ENCODE data around the gene LYPD3.

- no peak for TF ChIP-seq POLR2A (IDR thresholded peaks at IDR 0.05; ENCODE audit: low read depth, low read length)
- TF ChIP-seq CTCF (IDR thresholded peaks at IDR 0.05; ENCODE audit: extremely low read depth in 1 of 2, insufficient read depth in 1 of 2, low read depth in 1 of 2, low read length in 2 of 2), result no peak
- TF ChIP-seq MAX (IDR thresholded peaks at IDR 0.05; ENCODE audit: insufficient read depth, insufficient read length), result no peak
- no peak for TF ChIP-seq POLR2AphosphoS5 (IDR thresholded peaks at IDR 0.05; ENCODE audit: insufficient read depth, low read depth, low read length)
Measured at GRCh38 chr19:43462383-43462782, 3.0 kb downstream of the LYPD3 start.

Measured in endothelial cell of umbilical vein (primary cell).